GM20000 (cell line): ENCODE data around the gene SLC17A2.
A peak's percentile ranks its signal among the peaks of the same experiment; 100 is the strongest.
"Not testable (repeated sequence)": the region's sequence is repeated elsewhere in the genome, so short reads cannot be mapped to it uniquely, and the experiment has no call there.

Experiments
- DNase-seq: peaks from one replicate; pipeline ENCODE4 v3.0.0; 2012; ENCODE audit warnings: low spot score
- TF ChIP-seq, protein P1 (sequence below): IDR thresholded peaks from 2 replicates; pipeline ENCODE4 v1.5.1; 2012; ENCODE audit warnings: mild to moderate bottlenecking, control low read depth; ENCODE audit errors: extremely low read depth, missing control alignments

Gene SLC17A2

DNA sequence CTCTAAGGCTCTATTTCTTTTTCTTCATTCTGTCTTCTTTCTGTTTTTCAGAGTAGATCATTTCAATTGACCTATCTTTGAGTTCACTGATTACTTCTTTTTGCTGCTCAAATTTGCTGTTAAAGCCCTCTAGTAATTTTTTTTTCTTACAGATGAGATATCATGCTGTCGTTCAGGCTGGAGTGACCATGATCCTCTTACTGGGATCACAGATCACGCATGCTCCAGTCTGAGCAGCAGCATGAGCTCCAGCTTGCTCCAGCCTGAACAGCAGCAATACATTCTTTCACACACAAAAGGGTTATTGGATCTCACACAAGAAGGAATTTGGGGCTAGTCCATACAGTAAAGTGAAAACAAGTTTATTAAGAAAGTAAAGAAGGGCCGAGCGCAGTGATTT lies 19.8 kb upstream of the SLC17A2 start:
- TF ChIP-seq, protein P1, sequence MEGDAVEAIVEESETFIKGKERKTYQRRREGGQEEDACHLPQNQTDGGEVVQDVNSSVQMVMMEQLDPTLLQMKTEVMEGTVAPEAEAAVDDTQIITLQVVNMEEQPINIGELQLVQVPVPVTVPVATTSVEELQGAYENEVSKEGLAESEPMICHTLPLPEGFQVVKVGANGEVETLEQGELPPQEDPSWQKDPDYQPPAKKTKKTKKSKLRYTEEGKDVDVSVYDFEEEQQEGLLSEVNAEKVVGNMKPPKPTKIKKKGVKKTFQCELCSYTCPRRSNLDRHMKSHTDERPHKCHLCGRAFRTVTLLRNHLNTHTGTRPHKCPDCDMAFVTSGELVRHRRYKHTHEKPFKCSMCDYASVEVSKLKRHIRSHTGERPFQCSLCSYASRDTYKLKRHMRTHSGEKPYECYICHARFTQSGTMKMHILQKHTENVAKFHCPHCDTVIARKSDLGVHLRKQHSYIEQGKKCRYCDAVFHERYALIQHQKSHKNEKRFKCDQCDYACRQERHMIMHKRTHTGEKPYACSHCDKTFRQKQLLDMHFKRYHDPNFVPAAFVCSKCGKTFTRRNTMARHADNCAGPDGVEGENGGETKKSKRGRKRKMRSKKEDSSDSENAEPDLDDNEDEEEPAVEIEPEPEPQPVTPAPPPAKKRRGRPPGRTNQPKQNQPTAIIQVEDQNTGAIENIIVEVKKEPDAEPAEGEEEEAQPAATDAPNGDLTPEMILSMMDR, result no peak
- no peak for DNase-seq

DNA sequence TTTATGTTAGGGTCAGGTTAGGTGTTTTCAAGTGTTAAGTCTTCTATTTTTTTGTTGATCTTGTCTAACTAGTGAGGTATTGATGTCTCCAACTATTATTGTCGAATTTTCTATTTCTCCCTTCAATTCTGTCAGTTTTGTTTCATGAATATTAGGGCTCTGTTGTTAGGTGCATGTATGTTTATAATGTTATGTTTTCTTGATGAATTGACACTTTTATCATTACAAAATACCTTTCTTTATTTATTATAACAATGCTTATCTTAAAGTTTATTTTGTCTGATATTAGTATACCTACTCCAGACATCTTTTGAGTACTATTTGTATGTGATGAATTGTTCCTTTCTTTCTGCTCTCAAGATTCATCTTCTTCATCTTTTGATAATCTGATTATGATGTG lies 19.2 kb upstream of the SLC17A2 start:
- DNase-seq, result no peak
- TF ChIP-seq, protein P1, result no peak

DNA sequence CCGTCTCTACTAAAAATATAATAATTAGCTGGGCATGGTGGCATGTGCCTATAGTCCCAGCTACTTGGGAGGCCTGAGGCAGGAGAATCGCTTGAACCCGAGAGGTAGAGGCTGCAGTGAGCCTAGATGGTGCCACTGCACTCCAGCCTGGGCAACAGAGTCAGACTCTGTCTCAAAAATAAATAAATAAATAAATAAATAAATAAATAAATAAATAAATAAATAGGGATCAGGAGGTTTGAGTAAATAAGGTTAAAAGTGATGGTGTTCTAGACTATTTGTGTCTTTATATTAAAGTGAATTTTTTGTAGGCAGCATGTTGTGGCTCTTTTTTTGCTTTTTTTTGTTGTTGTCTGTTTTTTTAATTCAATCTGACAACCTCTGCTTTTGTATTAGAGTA lies 17.0 kb upstream of the SLC17A2 start:
- not testable (repeated sequence) for DNase-seq

DNA sequence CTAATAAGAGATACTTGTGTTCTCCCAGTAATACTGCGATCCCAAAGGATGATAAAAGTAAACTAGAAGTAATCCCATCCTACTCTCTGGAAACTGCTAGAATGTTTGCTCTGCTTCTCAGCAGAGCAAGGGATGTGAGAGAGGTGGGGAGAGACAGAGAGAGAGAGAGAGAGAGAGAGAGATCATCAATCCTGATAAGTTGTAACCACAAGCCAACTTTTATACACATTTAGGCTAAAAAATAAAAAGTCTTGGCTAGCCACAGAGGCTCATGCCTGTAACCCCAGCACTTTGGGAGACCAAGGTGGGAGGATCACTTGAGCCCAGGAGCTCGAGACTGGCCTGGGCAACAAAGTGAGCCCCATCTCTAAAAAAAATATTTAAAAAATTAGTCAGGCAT lies 16.1 kb upstream of the SLC17A2 start:
- no peak for DNase-seq
- TF ChIP-seq, protein P1, result no peak

DNA sequence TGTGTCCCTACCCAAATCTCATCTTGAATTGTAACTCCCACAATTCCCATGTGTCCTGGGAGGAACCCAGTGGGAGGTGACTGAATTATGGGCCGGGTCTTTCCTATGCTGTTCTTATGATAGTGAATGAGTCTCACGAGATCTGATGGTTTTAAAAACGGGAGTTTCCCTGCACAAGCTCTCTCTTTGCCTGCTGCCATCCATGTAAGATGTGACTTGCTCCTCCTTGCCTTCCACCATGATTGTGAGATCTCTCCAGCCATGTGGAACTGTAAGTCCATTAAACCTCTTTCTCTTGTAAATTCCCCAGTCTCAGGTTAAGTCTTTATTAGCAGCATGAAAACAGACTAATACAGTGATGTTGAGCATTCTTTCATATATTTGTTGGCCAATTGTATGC lies 15.2 kb upstream of the SLC17A2 start:
- not testable (repeated sequence) for DNase-seq

DNA sequence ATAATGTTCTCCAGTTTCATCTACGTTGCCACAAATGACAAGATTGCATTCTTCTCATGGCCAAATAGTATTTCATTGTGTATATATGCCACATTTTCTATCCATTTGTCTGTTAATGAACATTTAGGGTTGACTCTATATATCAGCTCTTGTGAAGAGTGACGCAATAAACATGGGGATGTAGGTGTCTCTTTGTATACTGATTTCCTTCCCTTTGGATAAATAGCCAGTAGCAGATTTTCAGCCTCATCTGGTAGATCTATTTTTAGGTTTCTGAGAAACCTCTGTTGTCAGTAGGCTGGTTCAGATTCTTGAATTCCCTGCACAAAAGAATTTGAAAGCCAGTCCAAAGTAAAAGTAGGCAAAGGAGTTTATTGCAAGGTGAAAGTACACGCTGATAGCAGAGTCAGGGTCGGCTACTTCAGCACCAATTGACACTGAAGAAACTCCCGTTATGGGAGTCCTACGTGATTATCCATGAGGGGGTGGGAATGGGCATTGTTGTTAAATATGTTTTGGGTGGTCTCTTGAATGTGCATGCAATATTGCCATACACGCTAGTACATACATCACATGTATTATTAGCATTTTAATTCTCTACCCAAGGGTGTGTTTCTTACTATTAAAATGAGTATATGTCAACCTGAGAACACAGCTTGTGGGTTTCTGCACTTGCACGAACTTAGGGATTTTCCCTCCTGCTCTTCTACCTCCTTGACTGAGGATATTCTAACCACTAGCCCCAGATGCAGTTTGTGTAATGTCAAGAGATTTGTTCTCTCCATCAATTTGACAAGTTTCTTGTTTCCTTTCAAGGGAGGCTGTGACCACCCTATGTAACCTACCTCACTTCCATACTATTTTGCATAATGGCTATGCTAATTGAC lies 14.4 kb upstream of the SLC17A2 start:
- peak; percentile 55 for DNase-seq
- TF ChIP-seq, protein P1, result no peak

DNA sequence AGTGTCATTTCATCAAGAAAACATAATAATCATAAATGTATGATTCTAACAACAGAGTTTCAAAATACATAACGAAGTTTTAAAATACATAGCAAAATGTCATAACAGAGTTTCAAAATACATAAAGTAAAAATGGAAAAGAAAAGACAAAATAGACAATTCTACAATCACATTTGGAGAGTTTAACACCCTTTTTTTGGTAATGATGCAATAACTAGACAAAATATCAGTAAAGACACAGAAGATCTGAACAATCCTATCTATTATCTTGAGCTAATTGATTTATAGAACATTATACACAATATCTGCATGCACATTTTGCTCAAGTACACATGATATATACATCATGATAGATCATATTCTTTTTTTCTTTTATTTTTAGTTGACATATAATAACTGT lies 13.4 kb upstream of the SLC17A2 start:
- DNase-seq, result no peak
- TF ChIP-seq, protein P1, result no peak

DNA sequence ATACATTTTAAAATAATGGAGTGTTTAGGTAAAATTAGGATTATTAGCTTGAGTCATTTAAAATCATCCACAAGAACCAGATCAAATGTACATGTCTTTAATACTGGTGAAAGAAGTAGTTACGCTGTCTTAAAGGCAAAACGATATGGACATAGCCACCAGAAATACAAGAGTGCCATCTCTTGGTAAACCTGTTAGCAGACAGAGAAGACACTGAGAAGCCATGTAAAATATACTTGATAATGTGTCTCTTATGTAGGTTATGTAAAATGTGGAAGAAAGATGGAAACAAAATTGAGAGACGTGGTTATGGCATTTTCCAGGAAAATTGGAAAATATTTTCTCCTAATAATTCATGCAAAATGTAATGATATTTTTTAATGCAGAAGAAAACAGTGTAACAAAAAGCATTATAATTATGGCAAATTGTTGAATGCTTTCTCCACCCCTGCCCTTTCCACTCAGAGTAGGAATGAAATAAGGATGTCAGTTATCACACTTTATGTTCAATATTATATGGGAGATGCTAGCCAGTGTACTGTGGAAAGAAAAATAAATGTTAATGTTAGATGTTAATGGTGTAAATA lies 12.2 kb upstream of the SLC17A2 start:
- TF ChIP-seq, protein P1, result peak; percentile 56
- peak; percentile 40 for DNase-seq
